Measurements from ENCODE around the gene OGFOD2.

The OGFOD2 gene

GRCh38 chr12:122979001-122979907, 4.2 kb downstream of the OGFOD2 start:
- peak overlapping the region; percentile 92 for H3K27ac Mint-ChIP-seq
- no peak for DNase-seq
- peaks cover 60% of the 10 kb centered on the region for H3K4me1 Mint-ChIP-seq
- no peaks in the 10 kb centered on the region for H3K9me3 Mint-ChIP-seq
- ATAC-seq: no peak
- peak overlapping the region; percentile 88 for H3K4me3 Mint-ChIP-seq
- peaks cover 2% of the 10 kb centered on the region for H3K27me3 Mint-ChIP-seq
- H3K36me3 Mint-ChIP-seq (ENCODE audit: low read depth): peaks cover 4% of the 10 kb centered on the region

GRCh38 chr12:122979908-122980182, 4.8 kb downstream of the OGFOD2 start:
- DNase-seq (no peak), ATAC-seq (no peak)
- Mint-ChIP-seq H3K27ac (peak overlapping the region; percentile 92), H3K27me3 (no peaks in the 10 kb centered on the region), H3K36me3 (ENCODE audit: low read depth) (peaks cover 2% of the 10 kb centered on the region), H3K4me1 (peaks cover 61% of the 10 kb centered on the region), H3K4me3 (peak overlapping the region; percentile 88), H3K9me3 (no peaks in the 10 kb centered on the region)

GRCh38 chr12:122980183-122981035, 5.4 kb downstream of the OGFOD2 start, which contains the start of gene ARL6IP4:
ARL6IP4 (plus strand) TSS chr12:122980681; CDS start chr12:122981140, 459 bp downstream.
- DNase-seq (peak; percentile 77), ATAC-seq (peak; percentile 71)
- Mint-ChIP-seq H3K4me3 (peak within 1 kb of the TSS; percentile 88), H3K4me1 (peaks cover 61% of the 10 kb centered on the region), H3K36me3 (ENCODE audit: low read depth) (peaks cover 2% of the 10 kb centered on the region), H3K9me3 (no peaks in the 10 kb centered on the region), H3K27ac (peak within 1 kb of the TSS; percentile 92), H3K27me3 (no peaks in the 10 kb centered on the region)

- Mint-ChIP-seq H3K27ac (peak overlapping the region; percentile 78), H3K36me3 (ENCODE audit: low read depth) (peaks cover 2% of the 10 kb centered on the region)
- peak; percentile 33 for DNase-seq
Measured at GRCh38 chr12:122981036-122981471, 6.0 kb downstream of the OGFOD2 start.

GRCh38 chr12:122981587-122982476, 6.8 kb downstream of the OGFOD2 start:
- Mint-ChIP-seq H3K4me3 (peak overlapping the region; percentile 88), H3K36me3 (ENCODE audit: low read depth) (peaks cover 2% of the 10 kb centered on the region), H3K4me1 (peaks cover 51% of the 10 kb centered on the region), H3K27ac (peak overlapping the region; percentile 78), H3K9me3 (no peaks in the 10 kb centered on the region), H3K27me3 (no peaks in the 10 kb centered on the region)
- no peak for DNase-seq
- ATAC-seq: no peak

More at GRCh38 chr12:122981036-122981471, 6.0 kb downstream of the OGFOD2 start:
- Mint-ChIP-seq H3K4me3 (peak overlapping the region; percentile 88), H3K27me3 (no peaks in the 10 kb centered on the region), H3K4me1 (peaks cover 57% of the 10 kb centered on the region), H3K9me3 (no peaks in the 10 kb centered on the region)
- no peak for ATAC-seq

GRCh38 chr12:122982477-122982815, 7.4 kb downstream of the OGFOD2 start:
- H3K27ac Mint-ChIP-seq: peak overlapping the region; percentile 78
- ATAC-seq: no peak
- H3K9me3 Mint-ChIP-seq: no peaks in the 10 kb centered on the region
- H3K27me3 Mint-ChIP-seq: no peaks in the 10 kb centered on the region
- H3K36me3 Mint-ChIP-seq (ENCODE audit: low read depth): peaks cover 2% of the 10 kb centered on the region
- peak overlapping the region; percentile 88 for H3K4me3 Mint-ChIP-seq
- peaks cover 48% of the 10 kb centered on the region for H3K4me1 Mint-ChIP-seq
- DNase-seq: no peak

GRCh38 chr12:122982963-122983788, 8.1 kb downstream of the OGFOD2 start:
- peak overlapping the region; percentile 72 for H3K27ac Mint-ChIP-seq
- no peaks in the 10 kb centered on the region for H3K27me3 Mint-ChIP-seq
- peaks cover 45% of the 10 kb centered on the region for H3K4me1 Mint-ChIP-seq
- peak overlapping the region; percentile 88 for H3K4me3 Mint-ChIP-seq
- DNase-seq (no peak), ATAC-seq (no peak)
- peaks cover 2% of the 10 kb centered on the region for H3K36me3 Mint-ChIP-seq (ENCODE audit: low read depth)
- H3K9me3 Mint-ChIP-seq: no peaks in the 10 kb centered on the region

GRCh38 chr12:122983789-122984515, 8.9 kb downstream of the OGFOD2 start:
- ATAC-seq (no peak), DNase-seq (no peak)
- Mint-ChIP-seq H3K9me3 (no peaks in the 10 kb centered on the region), H3K27ac (peak overlapping the region; percentile 72), H3K4me3 (no peak overlapping the region), H3K4me1 (peaks cover 42% of the 10 kb centered on the region), H3K27me3 (no peaks in the 10 kb centered on the region), H3K36me3 (ENCODE audit: low read depth) (peaks cover 2% of the 10 kb centered on the region)

GRCh38 chr12:122984612-122985337, 9.7 kb downstream of the OGFOD2 start:
- no peak for ATAC-seq
- no peak for DNase-seq
- peaks cover 2% of the 10 kb centered on the region for H3K36me3 Mint-ChIP-seq (ENCODE audit: low read depth)
- no peak overlapping the region for H3K4me3 Mint-ChIP-seq
- H3K4me1 Mint-ChIP-seq: peaks cover 36% of the 10 kb centered on the region
- H3K27ac Mint-ChIP-seq: peak overlapping the region; percentile 33
- H3K9me3 Mint-ChIP-seq: no peaks in the 10 kb centered on the region
- no peaks in the 10 kb centered on the region for H3K27me3 Mint-ChIP-seq

GRCh38 chr12:122985338-122986257, 10.6 kb downstream of the OGFOD2 start:
- DNase-seq: no peak
- H3K27me3 Mint-ChIP-seq: no peaks in the 10 kb centered on the region
- H3K27ac Mint-ChIP-seq: peak overlapping the region; percentile 26
- H3K36me3 Mint-ChIP-seq (ENCODE audit: low read depth): peaks cover 2% of the 10 kb centered on the region
- H3K4me3 Mint-ChIP-seq: no peak overlapping the region
- peaks cover 32% of the 10 kb centered on the region for H3K4me1 Mint-ChIP-seq
- H3K9me3 Mint-ChIP-seq: no peaks in the 10 kb centered on the region
- no peak for ATAC-seq

GRCh38 chr12:122986258-122986871, 11.3 kb downstream of the OGFOD2 start:
- Mint-ChIP-seq H3K4me3 (no peak overlapping the region), H3K27me3 (no peaks in the 10 kb centered on the region), H3K36me3 (ENCODE audit: low read depth) (no peaks in the 10 kb centered on the region), H3K27ac (no peak overlapping the region), H3K4me1 (peaks cover 32% of the 10 kb centered on the region), H3K9me3 (no peaks in the 10 kb centered on the region)
- ATAC-seq (no peak), DNase-seq (no peak)
